Measurements from ENCODE around the gene GDNF.

GDNF gene

DNA sequence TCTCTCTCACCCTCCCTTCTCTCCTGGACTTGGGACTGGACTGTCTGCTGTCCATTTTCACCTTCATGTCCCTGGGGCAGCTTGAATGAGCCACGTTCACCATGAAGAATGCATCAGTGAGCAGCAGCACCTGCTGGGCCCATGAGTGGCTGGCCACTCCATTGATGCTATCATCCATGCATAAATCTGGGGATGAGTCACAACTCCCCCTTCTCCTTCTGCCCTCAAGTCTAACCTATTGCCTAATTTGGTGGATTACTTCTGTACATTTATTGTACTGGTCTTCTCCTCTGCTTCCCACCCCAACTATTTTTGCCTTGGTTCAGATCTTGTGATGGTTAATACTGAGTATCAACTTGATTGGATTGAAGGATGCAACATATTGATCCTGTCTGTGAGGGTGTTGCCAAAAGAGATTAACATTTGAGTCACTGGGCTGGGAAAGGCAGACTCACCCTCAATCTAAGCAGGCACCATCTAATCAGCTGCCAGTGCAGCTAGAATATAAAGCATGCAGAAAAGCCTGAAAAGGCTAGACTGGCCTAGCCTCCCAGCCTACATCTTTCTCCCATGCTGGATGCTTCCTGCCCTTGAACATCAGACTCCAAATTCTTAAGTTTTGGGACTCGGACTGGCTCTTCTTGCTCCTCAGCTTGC is 46.7 kb downstream of the GDNF start:
- H3K4me1 ChIP-seq (ENCODE audit: control insufficient read depth in 1 of 2, insufficient read depth in 1 of 2, low read depth in 1 of 2, low read length in 1 of 2) = no peaks in the 10 kb centered on the region
- peak overlapping the region; percentile 46 for H3K27ac ChIP-seq
- H3K4me3 ChIP-seq (ENCODE audit: low read depth in 1 of 2, low read length in 1 of 2) = no peak overlapping the region
- H3K36me3 ChIP-seq = no peaks in the 10 kb centered on the region
- TF ChIP-seq, protein P1, sequence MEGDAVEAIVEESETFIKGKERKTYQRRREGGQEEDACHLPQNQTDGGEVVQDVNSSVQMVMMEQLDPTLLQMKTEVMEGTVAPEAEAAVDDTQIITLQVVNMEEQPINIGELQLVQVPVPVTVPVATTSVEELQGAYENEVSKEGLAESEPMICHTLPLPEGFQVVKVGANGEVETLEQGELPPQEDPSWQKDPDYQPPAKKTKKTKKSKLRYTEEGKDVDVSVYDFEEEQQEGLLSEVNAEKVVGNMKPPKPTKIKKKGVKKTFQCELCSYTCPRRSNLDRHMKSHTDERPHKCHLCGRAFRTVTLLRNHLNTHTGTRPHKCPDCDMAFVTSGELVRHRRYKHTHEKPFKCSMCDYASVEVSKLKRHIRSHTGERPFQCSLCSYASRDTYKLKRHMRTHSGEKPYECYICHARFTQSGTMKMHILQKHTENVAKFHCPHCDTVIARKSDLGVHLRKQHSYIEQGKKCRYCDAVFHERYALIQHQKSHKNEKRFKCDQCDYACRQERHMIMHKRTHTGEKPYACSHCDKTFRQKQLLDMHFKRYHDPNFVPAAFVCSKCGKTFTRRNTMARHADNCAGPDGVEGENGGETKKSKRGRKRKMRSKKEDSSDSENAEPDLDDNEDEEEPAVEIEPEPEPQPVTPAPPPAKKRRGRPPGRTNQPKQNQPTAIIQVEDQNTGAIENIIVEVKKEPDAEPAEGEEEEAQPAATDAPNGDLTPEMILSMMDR (IDR thresholded peaks at IDR 0.05) = no peak
- no peaks in the 10 kb centered on the region for H3K27me3 ChIP-seq
- no peaks in the 10 kb centered on the region for H3K9me3 ChIP-seq

GRCh38 chr5:37791321-37791720 is 48.5 kb downstream of the GDNF start:
- Histone ChIP-seq H3K4me3 (ENCODE audit: low read depth in 1 of 2, low read length in 1 of 2) (no peak overlapping the region), H3K36me3 (no peaks in the 10 kb centered on the region), H3K9me3 (no peaks in the 10 kb centered on the region), H3K27me3 (no peaks in the 10 kb centered on the region), H3K27ac (no peak overlapping the region), H3K4me1 (ENCODE audit: control insufficient read depth in 1 of 2, insufficient read depth in 1 of 2, low read depth in 1 of 2, low read length in 1 of 2) (no peaks in the 10 kb centered on the region)
- TF ChIP-seq, protein P1 (IDR thresholded peaks at IDR 0.05) = no peak

DNA sequence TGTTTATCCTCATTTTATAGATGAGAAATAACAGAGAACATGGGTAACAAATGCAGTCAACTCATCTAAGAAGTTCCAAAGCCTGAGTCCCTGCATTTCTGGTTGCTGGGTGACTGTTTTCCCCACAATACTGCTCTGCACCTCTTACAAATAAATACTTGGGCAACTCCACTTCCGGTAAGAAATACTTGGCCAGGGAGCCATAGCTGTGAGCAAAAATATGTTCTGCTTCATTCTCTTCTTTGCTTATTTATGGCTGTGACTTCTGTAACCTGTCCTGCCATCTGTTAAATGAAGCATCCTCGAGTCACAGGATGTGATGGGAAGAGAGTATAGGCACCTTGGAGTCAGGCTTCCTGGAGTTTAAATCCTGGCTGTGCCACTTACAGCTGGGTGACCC is 49.9 kb downstream of the GDNF start:
- Histone ChIP-seq H3K4me1 (ENCODE audit: control insufficient read depth in 1 of 2, insufficient read depth in 1 of 2, low read depth in 1 of 2, low read length in 1 of 2) (no peaks in the 10 kb centered on the region), H3K27me3 (no peaks in the 10 kb centered on the region), H3K4me3 (ENCODE audit: low read depth in 1 of 2, low read length in 1 of 2) (no peak overlapping the region), H3K36me3 (no peaks in the 10 kb centered on the region), H3K27ac (no peak overlapping the region), H3K9me3 (no peaks in the 10 kb centered on the region)
- TF ChIP-seq, protein P1 (IDR thresholded peaks at IDR 0.05) = no peak

GRCh38 chr5:37787742-37788141 is 52.1 kb downstream of the GDNF start:
- Histone ChIP-seq H3K4me1 (ENCODE audit: control insufficient read depth in 1 of 2, insufficient read depth in 1 of 2, low read depth in 1 of 2, low read length in 1 of 2) (no peaks in the 10 kb centered on the region), H3K27ac (no peak overlapping the region), H3K4me3 (ENCODE audit: low read depth in 1 of 2, low read length in 1 of 2) (no peak overlapping the region), H3K9me3 (no peaks in the 10 kb centered on the region), H3K36me3 (no peaks in the 10 kb centered on the region), H3K27me3 (no peaks in the 10 kb centered on the region)
- TF ChIP-seq, protein P1 (IDR thresholded peaks at IDR 0.05) = no peak

DNA sequence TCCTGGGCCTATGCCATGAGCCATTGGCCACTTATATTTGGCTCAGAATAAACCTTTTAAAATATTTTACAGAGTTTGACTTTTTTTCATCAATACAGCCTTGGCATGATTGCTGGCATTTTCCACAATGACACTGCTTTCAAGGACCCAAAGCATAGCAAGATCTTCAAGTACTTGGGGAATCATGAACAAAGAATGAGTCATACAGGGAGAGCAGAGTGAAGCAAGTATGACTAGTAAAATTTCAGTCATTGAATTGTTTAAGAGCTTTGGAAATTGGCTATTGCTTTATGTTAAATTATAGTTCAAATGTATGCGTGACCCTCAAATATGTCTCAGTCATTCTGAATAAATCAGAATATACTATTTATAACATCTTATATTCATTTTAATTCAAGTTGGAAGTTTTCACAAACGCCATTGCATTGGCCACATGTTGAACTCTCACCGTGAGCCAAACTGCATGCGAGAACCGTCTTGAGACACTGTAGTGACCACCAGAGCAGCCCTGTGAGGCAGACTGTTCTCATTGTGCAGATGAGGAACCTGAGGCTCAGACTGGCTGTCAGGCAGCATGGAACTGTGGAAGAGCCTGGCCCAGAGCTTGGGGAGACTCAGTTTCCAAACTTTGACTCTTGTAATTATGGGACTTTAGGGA is 52.9 kb downstream of the GDNF start:
- Histone ChIP-seq H3K27me3 (no peaks in the 10 kb centered on the region), H3K27ac (no peak overlapping the region), H3K4me3 (ENCODE audit: low read depth in 1 of 2, low read length in 1 of 2) (no peak overlapping the region), H3K9me3 (no peaks in the 10 kb centered on the region), H3K36me3 (no peaks in the 10 kb centered on the region), H3K4me1 (ENCODE audit: control insufficient read depth in 1 of 2, insufficient read depth in 1 of 2, low read depth in 1 of 2, low read length in 1 of 2) (no peaks in the 10 kb centered on the region)
- TF ChIP-seq, protein P1 (IDR thresholded peaks at IDR 0.05) = no peak

All from neutrophil (primary cell).